NCI-H128 (cell line): ENCODE measurements around the gene ACTN1.
A peak's percentile ranks its signal among the peaks of the same experiment; 100 is the strongest.
"Not testable (repeated sequence)": the region's sequence is repeated elsewhere in the genome, so short reads cannot be mapped to it uniquely, and the experiment has no call there.

Experiments used
- DNase-seq: peaks from one replicate; lab custom pipeline; 2025; ENCODE audit not compliant: unreplicated experiment; lab: John Stamatoyannopoulos, UW

Gene ACTN1

DNA sequence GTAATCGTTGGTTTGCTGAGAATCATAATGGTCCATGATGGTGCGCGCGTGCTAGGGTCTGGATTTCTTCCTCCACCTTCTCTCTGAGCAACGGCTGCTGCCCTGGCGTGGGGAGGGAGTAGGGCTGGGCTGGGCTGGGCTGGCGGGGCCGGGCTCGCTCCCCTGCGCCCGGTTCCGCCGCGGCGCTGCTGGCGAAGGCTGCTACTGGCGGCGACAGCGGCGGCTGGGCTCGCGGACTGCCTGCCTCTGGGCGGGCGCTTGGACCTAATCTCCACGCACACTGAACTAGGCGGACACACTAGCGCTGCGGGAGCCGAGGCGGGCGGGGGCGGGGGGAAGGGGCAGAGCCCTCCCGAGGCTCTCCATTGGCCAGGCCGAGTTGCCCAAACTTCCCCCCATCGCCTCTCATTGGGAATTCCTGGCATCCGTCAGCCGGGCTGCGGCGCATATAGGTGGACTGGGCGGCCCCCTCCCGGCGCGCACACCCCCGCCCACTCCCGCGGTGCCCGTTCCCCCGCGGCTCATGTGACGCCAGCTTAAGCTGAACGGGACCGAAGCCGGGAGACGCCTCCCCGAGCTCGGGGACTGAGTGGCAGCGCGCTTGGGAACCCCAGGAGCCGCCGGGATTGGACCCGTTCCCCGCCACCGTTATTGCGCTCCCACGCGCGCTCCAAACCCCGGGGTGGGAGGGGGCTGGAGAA lies at the start of gene ACTN1:
Gene ACTN1, minus strand, starts transcription at position 282 of the 701 bp plus-strand sequence. Its CDS starts 246 bp downstream, at position 36.
- peak; percentile 84 for DNase-seq

DNA sequence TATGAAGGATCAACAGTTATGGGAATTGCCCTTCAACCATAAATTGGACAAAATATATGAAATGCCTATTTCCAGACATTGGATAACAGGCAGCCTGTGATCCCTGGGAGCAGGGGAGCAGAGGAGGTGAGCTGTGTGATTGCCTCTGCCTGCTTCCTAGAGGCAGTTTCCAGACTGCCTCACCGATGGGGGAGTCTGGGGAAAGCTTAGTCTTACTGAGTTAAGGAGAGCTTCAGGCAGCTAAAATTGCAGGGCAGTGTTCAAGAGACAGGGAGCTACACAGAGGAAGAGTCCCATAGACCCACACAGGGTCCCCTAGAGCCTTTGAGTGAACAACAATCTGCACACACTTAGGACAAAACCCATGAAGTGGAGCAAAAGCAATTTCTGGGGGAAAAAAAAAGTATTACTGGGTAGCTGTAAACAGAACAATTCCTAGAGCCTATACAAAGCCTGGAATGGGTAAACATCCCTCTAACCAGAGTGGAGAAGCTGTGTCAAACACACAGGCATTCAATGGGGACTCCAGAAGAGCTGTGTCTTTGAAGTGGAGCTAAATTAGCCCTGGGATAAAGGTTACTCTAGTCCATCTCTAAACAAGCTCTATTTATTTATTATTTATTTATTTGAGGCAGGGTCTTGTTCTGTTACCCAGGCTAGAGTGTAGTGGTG lies 48.3 kb upstream of the ACTN1 start:
- no peak for DNase-seq

DNA sequence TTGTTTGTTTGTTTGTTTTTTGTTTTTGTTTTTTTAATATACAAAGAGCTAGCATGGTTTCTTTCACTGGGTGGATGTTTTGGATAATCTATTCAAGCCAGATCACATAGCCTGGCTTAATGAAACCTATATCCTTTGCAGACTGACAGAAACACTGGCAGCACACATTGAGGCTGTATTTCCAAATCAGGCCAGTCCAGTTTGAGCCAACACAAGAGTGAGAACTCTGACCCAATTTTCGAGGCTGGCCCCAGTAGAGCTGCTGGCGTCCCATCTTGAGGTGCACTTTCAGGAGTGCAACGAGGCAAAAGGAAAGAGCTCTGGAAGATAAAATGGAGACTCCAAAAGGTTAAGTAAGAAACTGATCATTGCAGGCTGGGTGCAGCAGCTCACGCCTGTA lies 43.9 kb upstream of the ACTN1 start:
- DNase-seq, result no peak

DNA sequence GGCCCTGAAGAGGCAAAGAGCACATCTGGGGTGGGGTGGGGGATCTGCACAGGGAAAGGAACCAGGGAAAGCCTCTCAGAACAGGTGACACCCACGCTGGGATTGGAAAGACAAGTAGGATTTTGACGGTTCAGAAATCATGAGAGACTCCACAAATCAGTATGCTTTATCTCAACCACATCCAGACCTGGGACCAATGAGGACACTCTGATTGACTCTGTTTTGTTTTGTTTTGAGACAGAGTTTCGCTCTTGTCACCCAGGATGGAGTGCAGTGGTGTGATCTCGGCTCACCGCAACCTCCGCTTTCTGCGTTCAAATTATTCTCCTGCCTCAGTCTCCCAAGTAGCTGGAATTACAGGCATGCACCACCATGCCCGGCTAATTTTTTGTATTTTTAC lies 43.0 kb upstream of the ACTN1 start:
- DNase-seq, result not testable (repeated sequence)

- DNase-seq, result no peak
These were observed 38.6 kb upstream of the ACTN1 start for GRCh38 chr14:69017706-69018105.

- DNase-seq, result no peak
These were observed 35.7 kb upstream of the ACTN1 start for GRCh38 chr14:69014829-69015259.

GRCh38 chr14:69013943-69014782 lies 35.1 kb upstream of the ACTN1 start:
- no peak for DNase-seq

- DNase-seq, result no peak
These were observed 33.3 kb upstream of the ACTN1 start for GRCh38 chr14:69012256-69012953.

DNA sequence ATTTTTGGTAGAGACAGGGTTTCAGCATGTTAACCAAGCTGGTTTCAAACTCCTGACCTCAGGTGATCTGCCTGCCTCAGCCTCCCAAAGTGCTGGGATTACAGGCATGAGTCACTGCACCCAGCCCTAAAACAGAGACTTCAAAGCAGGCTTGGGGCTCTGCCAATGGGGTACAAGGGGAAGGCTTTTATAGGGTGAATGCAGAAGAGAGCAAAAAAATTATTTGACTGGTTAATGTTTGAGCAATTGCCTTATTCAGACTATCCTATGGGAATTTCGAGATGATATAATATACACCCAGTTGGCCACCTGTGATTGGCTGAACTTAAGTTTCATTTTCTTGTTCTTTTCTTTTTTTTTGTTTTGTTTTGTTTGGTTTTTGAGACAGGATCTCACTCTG lies 31.5 kb upstream of the ACTN1 start:
- DNase-seq, result no peak

DNA sequence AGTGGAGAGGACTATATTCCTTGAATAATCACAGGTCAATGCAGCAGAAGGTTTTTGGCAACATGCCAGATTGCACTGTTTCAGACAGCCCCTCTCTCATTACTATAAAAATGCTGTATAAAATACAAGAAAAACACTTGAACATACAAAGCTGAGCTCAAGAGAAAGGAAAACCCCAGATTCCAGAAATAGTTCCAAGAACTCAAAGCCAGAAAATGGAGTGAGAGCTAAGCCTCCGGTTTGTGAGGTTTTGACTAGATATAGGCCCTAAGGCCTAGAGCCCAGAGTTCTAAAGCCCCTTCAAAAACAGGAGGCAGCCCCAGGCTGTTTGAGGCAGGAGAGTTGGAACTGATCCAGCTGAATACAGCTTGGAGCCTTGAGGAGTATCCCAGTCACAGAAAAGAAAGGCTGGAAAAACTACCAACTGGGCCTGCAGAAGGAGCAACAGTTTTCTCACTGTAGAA lies 29.4 kb upstream of the ACTN1 start:
- DNase-seq, result no peak

GRCh38 chr14:69006346-69006745 lies 27.2 kb upstream of the ACTN1 start:
- DNase-seq, result no peak

DNA sequence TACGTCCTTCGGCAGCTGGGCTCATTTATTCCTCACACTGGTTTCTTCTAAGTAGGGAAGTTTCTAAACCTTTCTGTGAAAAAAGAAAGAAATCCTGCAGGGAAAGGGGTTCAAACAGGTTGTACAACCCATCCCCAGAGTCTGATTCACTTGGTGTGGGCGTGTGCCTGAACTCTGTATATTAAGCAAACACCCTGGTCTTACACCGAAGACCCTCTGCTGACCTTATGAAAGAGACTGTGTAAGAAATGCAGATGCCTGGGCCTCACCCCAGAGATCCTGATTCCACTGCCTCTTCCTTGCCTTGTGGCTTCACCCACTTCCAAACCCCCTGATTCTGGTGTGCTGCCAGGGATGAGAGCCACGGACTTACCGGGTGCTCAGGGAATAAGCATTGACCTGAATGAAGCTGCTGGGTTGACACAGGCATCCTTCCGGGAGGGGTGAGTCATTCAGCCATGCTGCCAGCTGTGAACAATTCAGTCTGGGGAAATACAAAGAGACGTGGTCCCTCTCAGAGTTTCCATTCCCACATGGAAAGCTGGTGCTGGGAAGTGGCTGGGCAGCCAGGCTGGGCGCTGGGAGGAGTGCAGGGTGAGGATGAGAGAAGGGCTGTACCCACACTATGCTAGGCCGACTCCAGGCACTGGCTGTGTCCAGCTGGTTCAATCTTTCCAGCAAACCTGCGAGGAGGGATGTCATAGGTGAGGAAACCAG lies 26.5 kb upstream of the ACTN1 start:
- DNase-seq, result no peak

- DNase-seq, result no peak
These were observed 25.8 kb upstream of the ACTN1 start for GRCh38 chr14:69004731-69005431.

GRCh38 chr14:69003626-69004025 lies 24.5 kb upstream of the ACTN1 start:
- DNase-seq, result no peak

GRCh38 chr14:69002069-69002468 lies 23.0 kb upstream of the ACTN1 start:
- no peak for DNase-seq

DNA sequence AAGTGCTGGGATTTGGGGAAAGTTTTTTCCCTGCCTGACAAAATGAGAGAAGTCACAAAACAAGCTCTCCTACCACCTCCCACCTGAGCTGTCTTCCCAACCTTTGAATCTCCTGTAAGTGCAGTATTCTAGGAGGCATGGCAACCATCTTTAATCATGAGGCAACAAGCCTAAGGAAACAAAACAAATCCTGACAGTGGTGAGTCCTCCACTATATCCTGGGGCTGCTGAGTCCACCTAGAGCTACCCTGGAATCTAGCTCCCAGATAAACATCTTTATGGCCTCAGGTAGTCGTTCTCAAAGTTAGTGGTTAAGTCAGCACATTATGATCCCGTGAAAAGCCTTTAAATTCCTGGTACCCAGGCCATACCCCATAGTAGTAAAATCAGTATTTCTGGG lies 22.3 kb upstream of the ACTN1 start:
- DNase-seq, result no peak

- DNase-seq, result no peak
These were observed 19.0 kb upstream of the ACTN1 start for GRCh38 chr14:68998062-68998461.

- no peak for DNase-seq
These were observed 16.6 kb upstream of the ACTN1 start for GRCh38 chr14:68995731-68996130.

DNA sequence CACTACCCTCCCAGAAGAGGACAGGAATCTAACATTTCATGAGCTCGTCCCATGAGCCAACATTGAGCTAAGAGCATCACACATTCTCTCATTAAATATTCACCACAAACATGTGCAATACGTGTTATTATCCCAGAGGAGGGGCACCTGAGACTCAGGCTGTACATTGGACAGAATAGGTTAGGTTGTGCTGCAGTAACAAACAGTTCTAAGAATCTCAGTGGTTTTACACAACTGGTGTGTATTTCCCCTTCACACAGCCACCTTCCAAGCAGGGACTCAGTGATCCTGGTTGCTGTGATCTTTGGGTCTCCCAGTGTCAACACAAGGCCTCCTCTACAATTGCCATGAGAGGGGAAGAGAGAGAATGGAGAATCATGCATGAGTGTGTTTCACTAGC lies 15.0 kb upstream of the ACTN1 start:
- DNase-seq, result no peak

DNA sequence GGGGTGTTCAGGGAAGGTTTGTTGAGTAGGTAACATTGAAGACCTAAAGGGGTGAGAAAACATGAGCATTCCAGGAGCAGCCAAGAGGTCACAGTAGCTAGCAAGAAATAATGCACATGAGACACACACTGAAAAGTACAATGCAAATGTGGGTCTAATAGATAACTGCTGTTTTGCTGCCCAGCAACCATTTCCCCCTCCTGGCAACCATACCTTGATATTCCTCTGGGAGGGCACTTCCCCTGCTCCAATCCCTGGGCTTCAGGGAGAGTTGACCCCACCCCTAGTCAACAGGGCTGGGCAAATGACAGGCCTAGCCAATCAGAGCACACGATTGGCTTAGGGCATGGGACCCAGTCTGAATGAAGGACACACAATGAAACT lies 8.5 kb upstream of the ACTN1 start:
- DNase-seq, result no peak
